Stomach (tissue), 4 donors: ENCODE data around the gene RASGRP2.

ENCODE experiments used
- CTCF ChIP-seq, 7 experiments: fragments of 450-650 bp in 4 of 7; fragments of 200-600 bp in 3 of 7; sonication (generic) in 3 of 7; IDR thresholded peaks; one replicate each; pipeline ENCODE4 v1.5.1; 2016 to 2019; ENCODE audit warnings: antibody characterized with exemption in 7 of 7, control low read depth in 2 of 7, mild to moderate bottlenecking in 1 of 7
- POLR2A ChIP-seq, 4 donors: fragments of 450-650 bp; IDR thresholded peaks; one replicate each; pipeline ENCODE4 v1.6.1; 2016; ENCODE audit warnings: antibody characterized with exemption in 4 of 4, control low read depth in 2 of 4, mild to moderate bottlenecking in 1 of 4, moderate library complexity in 1 of 4

- TF ChIP-seq POLR2A (IDR thresholded peaks at IDR 0.05) (no peak), CTCF (IDR thresholded peaks at IDR 0.05) (no peak)
Measured at GRCh38 chr11:64769283-64769682, 25.3 kb upstream of the RASGRP2 start.
